ENCODE data around the gene NR5A1. TPM values are rescaled to one million over a fixed set of nuclear protein-coding genes. Genes with fewer than 3 reads are reported as not detected.

NR5A1 gene
- polyA plus RNA-seq, 4 donors: 0.01 to 0.27 (median 0.16) TPM

DNA sequence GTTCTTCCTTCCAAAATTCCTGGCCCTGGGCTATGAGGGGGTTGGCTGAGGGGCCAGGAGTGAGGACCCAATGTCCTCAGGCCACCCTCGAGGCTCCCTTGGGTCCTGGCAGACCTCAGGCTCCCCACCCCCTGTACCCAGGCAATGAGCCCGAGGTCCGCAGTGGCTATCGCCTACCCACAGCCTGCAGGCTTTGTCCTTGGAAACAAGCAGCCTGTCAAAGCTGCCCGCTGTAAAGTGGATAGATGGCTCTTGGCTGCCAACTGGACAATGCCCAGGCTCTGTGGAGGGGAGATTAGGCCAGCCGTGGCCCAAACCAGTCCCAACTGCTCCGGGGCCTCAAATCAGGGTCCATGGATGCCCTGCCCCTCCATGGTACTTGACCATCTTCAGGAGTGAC, 59.2 kb downstream of the NR5A1 start:
- no peak for FAIRE-seq
- Histone ChIP-seq H3K9me3 (ENCODE audit: control insufficient read depth in 2 of 2, insufficient read depth in 1 of 2, low read depth in 1 of 2, low read length in 1 of 2) (no peaks in the 10 kb centered on the region), H3K27me3 (ENCODE audit: control insufficient read depth in 3 of 3, insufficient read depth in 3 of 3, low read length in 3 of 3) (peaks cover 5 to 40% (median 26%) of the 10 kb centered on the region in 3 donors), H3K4me1 (ENCODE audit: control insufficient read depth in 3 of 3, insufficient read depth in 2 of 3, low read depth in 1 of 3, low read length in 2 of 3) (peaks cover 0 to 4% (median 0%) of the 10 kb centered on the region in 3 donors), H3K27ac (ENCODE audit: low read depth in 1 of 3, low read length in 2 of 3) (no peak overlapping the region), H3K36me3 (ENCODE audit: control insufficient read depth in 3 of 3, insufficient read depth in 2 of 3, low read depth in 1 of 3, low read length in 3 of 3) (no peaks in the 10 kb centered on the region), H3K4me3 (ENCODE audit: low read depth in 1 of 3, low read length in 3 of 3) (no peak overlapping the region)
- WGBS, 3 donors: 78 to 85% (median 82%) methylated on average over 7 of the region's 7 CpGs
- no peak for DNase-seq

DNA sequence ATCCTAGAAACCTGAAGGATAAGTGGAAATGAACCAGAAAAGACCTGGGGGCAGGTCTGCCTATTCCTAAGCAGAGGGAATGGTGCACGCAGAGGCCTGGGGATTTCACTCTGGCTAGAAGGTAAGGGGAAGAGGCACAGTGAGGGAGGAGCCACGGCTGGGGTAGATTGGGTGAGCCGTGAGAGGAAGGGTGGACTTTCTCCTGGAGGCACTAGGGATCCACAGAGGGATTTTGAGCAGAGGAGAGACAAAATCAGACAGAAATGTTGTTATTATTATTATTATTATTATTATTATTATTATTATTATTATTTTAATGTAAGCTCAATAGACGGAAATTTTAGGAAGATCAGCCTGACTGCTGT, 59.9 kb downstream of the NR5A1 start:
- 54 to 64% (median 62%) methylated on average over 4 of the region's 4 CpGs for WGBS, 3 donors
- no peak for DNase-seq

DNA sequence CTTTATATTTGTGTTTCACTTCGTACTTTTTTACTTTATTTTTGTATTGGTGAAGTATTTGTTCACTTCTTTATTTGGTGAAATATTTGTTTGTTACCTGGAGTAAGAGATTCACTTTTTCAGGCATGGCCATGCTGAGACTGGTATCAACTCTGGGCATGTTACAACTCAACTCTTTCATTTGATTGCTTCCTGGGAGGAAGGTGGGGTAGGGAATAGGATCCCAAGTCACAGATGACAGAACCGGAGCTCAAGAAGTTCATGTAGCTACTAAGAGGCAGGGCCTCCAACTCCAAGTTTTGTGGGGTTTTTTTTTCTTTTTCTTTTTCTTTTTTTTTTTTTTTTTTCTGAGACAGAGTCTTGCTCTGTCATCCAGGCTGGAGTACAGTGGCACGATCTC, 63.0 kb downstream of the NR5A1 start:
- peaks cover 0 to 7% of the 10 kb centered on the region in 2 donors for H3K9me3 ChIP-seq (ENCODE audit: control insufficient read depth in 2 of 2, insufficient read depth in 1 of 2, low read depth in 1 of 2, low read length in 1 of 2)
- DNase-seq: no peak
- no peak for FAIRE-seq
- no peak overlapping the region for H3K4me3 ChIP-seq (ENCODE audit: low read depth in 1 of 3, low read length in 3 of 3)
- H3K4me1 ChIP-seq (ENCODE audit: control insufficient read depth in 3 of 3, insufficient read depth in 2 of 3, low read depth in 1 of 3, low read length in 2 of 3): no peaks in the 10 kb centered on the region
- peaks cover 0 to 4% (median 2%) of the 10 kb centered on the region in 3 donors for H3K27me3 ChIP-seq (ENCODE audit: control insufficient read depth in 3 of 3, insufficient read depth in 3 of 3, low read length in 3 of 3)
- H3K27ac ChIP-seq (ENCODE audit: low read depth in 1 of 3, low read length in 2 of 3): no peak overlapping the region
- WGBS, 3 donors: 71 to 83% (median 81%) methylated on average over 3 of the region's 3 CpGs
- no peaks in the 10 kb centered on the region for H3K36me3 ChIP-seq (ENCODE audit: control insufficient read depth in 3 of 3, insufficient read depth in 2 of 3, low read depth in 1 of 3, low read length in 3 of 3)

More for the DNA sequence above, 59.9 kb downstream of the NR5A1 start:
- Histone ChIP-seq H3K27me3 (ENCODE audit: control insufficient read depth in 3 of 3, insufficient read depth in 3 of 3, low read length in 3 of 3) (peaks cover 5 to 33% (median 21%) of the 10 kb centered on the region in 3 donors), H3K36me3 (ENCODE audit: control insufficient read depth in 3 of 3, insufficient read depth in 2 of 3, low read depth in 1 of 3, low read length in 3 of 3) (no peaks in the 10 kb centered on the region), H3K9me3 (ENCODE audit: control insufficient read depth in 2 of 2, insufficient read depth in 1 of 2, low read depth in 1 of 2, low read length in 1 of 2) (peaks cover 0 to 3% of the 10 kb centered on the region in 2 donors), H3K27ac (ENCODE audit: low read depth in 1 of 3, low read length in 2 of 3) (no peak overlapping the region), H3K4me3 (ENCODE audit: low read depth in 1 of 3, low read length in 3 of 3) (no peak overlapping the region), H3K4me1 (ENCODE audit: control insufficient read depth in 3 of 3, insufficient read depth in 2 of 3, low read depth in 1 of 3, low read length in 2 of 3) (peaks cover 0 to 4% (median 0%) of the 10 kb centered on the region in 3 donors)
- no peak for FAIRE-seq

DNA sequence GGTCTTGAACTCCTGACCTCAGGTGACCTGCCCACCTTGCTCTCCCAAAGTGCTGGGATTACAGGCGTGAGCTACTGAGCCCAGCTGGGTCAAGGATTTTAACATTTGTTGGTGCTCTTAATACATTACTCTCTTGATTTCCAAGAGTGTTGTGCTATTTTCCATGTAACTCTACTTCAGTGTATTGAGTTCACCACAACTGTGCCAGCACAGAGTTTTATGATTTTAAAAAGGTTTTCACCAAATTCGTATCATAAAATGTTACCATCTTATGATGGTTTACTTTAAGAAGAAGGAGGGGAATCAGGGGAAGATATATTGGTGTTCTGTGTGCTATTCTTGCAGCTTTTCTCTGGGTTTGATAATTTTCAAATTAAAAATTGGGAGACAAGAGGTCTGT, 63.6 kb downstream of the NR5A1 start:
- H3K36me3 ChIP-seq (ENCODE audit: control insufficient read depth in 3 of 3, insufficient read depth in 2 of 3, low read depth in 1 of 3, low read length in 3 of 3): no peaks in the 10 kb centered on the region
- no peak overlapping the region for H3K27ac ChIP-seq (ENCODE audit: low read depth in 1 of 3, low read length in 2 of 3)
- FAIRE-seq: no peak
- DNase-seq: no peak
- peaks cover 0 to 12% of the 10 kb centered on the region in 2 donors for H3K9me3 ChIP-seq (ENCODE audit: control insufficient read depth in 2 of 2, insufficient read depth in 1 of 2, low read depth in 1 of 2, low read length in 1 of 2)
- H3K4me3 ChIP-seq (ENCODE audit: low read depth in 1 of 3, low read length in 3 of 3): no peak overlapping the region
- WGBS, 3 donors: 75 to 86% (median 80%) methylated on average over 2 of the region's 2 CpGs
- H3K27me3 ChIP-seq (ENCODE audit: control insufficient read depth in 3 of 3, insufficient read depth in 3 of 3, low read length in 3 of 3): peaks cover 0 to 3% (median 2%) of the 10 kb centered on the region in 3 donors
- no peaks in the 10 kb centered on the region for H3K4me1 ChIP-seq (ENCODE audit: control insufficient read depth in 3 of 3, insufficient read depth in 2 of 3, low read depth in 1 of 3, low read length in 2 of 3)

DNA sequence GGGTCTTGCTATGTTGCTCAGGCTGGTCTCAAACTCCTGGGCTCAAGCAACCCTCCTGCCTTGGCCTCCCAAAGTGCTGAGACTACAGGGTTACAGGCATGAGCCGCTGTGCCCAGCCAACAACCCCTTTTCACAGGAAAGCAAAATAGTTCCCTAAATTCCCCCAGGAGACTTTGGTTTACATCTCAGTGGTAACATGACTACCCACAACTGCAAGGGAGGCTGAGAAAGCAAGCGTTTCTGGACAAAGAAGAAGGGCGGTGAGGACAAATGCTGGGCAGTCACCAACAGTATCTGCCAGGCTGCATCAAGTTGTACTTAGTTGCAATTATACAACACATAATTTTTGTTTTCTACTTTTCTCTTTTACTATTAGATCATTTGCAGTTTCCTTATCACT, 64.4 kb downstream of the NR5A1 start:
- Histone ChIP-seq H3K4me3 (ENCODE audit: low read depth in 1 of 3, low read length in 3 of 3) (no peak overlapping the region), H3K4me1 (ENCODE audit: control insufficient read depth in 3 of 3, insufficient read depth in 2 of 3, low read depth in 1 of 3, low read length in 2 of 3) (no peaks in the 10 kb centered on the region), H3K36me3 (ENCODE audit: control insufficient read depth in 3 of 3, insufficient read depth in 2 of 3, low read depth in 1 of 3, low read length in 3 of 3) (no peaks in the 10 kb centered on the region), H3K9me3 (ENCODE audit: control insufficient read depth in 2 of 2, insufficient read depth in 1 of 2, low read depth in 1 of 2, low read length in 1 of 2) (peaks cover 0 to 12% of the 10 kb centered on the region in 2 donors), H3K27ac (ENCODE audit: low read depth in 1 of 3, low read length in 2 of 3) (no peak overlapping the region), H3K27me3 (ENCODE audit: control insufficient read depth in 3 of 3, insufficient read depth in 3 of 3, low read length in 3 of 3) (peaks cover 0 to 2% (median 0%) of the 10 kb centered on the region in 3 donors)
- WGBS, 3 donors: 74 to 81% (median 76%) methylated on average over 3 of the region's 3 CpGs
- FAIRE-seq (no peak), DNase-seq (no peak)

DNA sequence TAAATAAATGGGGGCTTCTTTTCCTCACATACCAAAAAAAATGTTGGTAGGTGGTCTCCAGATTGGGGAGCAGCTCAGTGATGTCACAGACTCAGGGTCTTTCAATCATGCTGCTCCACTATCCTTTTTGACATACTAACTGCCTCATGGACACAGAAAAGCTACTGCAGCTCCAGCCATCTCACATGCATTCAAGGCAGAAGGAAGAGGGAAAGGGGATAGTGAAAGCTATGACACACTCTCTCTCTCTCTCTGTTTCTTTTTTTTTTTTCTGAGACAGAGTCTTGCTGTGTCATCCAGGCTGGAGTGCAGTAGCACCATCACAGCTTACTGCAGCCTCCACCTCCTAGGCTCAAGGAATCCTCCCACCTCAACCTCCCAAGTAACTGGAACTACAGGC, 64.8 kb downstream of the NR5A1 start:
- H3K27me3 ChIP-seq (ENCODE audit: control insufficient read depth in 3 of 3, insufficient read depth in 3 of 3, low read length in 3 of 3): peaks cover 0 to 2% (median 0%) of the 10 kb centered on the region in 3 donors
- peaks cover 0 to 12% of the 10 kb centered on the region in 2 donors for H3K9me3 ChIP-seq (ENCODE audit: control insufficient read depth in 2 of 2, insufficient read depth in 1 of 2, low read depth in 1 of 2, low read length in 1 of 2)
- no peak for FAIRE-seq
- H3K4me3 ChIP-seq (ENCODE audit: low read depth in 1 of 3, low read length in 3 of 3): no peak overlapping the region
- DNase-seq: no peak
- H3K36me3 ChIP-seq (ENCODE audit: control insufficient read depth in 3 of 3, insufficient read depth in 2 of 3, low read depth in 1 of 3, low read length in 3 of 3): no peaks in the 10 kb centered on the region
- H3K4me1 ChIP-seq (ENCODE audit: control insufficient read depth in 3 of 3, insufficient read depth in 2 of 3, low read depth in 1 of 3, low read length in 2 of 3): no peaks in the 10 kb centered on the region
- no peak overlapping the region for H3K27ac ChIP-seq (ENCODE audit: low read depth in 1 of 3, low read length in 2 of 3)

DNA sequence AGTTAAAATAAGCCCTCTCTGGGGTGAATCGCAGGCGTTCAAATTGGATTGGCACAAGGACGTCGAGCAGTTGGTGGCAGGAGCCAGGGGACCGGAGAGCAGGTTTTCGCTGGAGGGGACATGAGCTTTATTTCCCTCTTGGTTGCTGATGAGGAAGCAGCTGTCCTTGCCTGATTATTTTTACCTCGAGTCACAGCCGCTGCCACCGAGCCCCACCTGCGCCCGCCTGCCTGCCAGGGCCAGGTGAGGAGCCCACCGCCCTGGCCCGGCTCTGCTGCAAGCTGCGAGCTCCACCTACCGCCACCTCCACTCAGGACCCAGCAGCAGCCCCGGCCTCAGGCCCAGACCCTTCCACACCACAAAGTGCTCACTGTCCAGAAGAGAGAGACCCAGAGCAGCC, 65.9 kb downstream of the NR5A1 start:
- Histone ChIP-seq H3K9me3 (ENCODE audit: control insufficient read depth in 2 of 2, insufficient read depth in 1 of 2, low read depth in 1 of 2, low read length in 1 of 2) (peaks cover 0 to 12% of the 10 kb centered on the region in 2 donors), H3K27me3 (ENCODE audit: control insufficient read depth in 3 of 3, insufficient read depth in 3 of 3, low read length in 3 of 3) (peaks cover 0 to 2% (median 0%) of the 10 kb centered on the region in 3 donors), H3K4me3 (ENCODE audit: low read depth in 1 of 3, low read length in 3 of 3) (no peak overlapping the region), H3K36me3 (ENCODE audit: control insufficient read depth in 3 of 3, insufficient read depth in 2 of 3, low read depth in 1 of 3, low read length in 3 of 3) (no peaks in the 10 kb centered on the region), H3K27ac (ENCODE audit: low read depth in 1 of 3, low read length in 2 of 3) (no peak overlapping the region), H3K4me1 (ENCODE audit: control insufficient read depth in 3 of 3, insufficient read depth in 2 of 3, low read depth in 1 of 3, low read length in 2 of 3) (no peaks in the 10 kb centered on the region)
- DNase-seq (no peak), FAIRE-seq (no peak)
- 60 to 81% (median 64%) methylated on average over 16 of the region's 16 CpGs for WGBS, 3 donors

DNA sequence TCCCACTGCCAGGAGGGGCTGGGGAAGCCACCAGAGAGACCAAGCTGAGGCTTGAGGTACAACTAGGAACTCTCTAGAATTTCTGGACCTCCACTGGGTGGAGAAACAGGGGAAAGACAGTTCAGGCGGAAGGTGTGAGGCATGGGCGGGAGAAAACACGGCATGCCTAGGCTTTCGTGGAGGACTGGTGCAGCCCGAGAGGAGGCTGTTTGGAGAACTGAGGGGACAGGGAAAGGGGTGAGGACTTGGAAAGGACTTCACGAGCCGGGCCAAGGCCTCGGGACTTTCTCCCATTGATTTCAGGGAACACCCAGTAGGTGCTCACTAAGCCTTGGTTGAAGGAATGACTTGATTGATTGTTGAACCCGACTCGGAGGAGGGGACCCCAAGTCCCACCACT, 66.4 kb downstream of the NR5A1 start:
- DNase-seq: no peak
- Histone ChIP-seq H3K27ac (ENCODE audit: low read depth in 1 of 3, low read length in 2 of 3) (no peak overlapping the region), H3K4me3 (ENCODE audit: low read depth in 1 of 3, low read length in 3 of 3) (no peak overlapping the region), H3K9me3 (ENCODE audit: control insufficient read depth in 2 of 2, insufficient read depth in 1 of 2, low read depth in 1 of 2, low read length in 1 of 2) (peaks cover 0 to 12% of the 10 kb centered on the region in 2 donors), H3K27me3 (ENCODE audit: control insufficient read depth in 3 of 3, insufficient read depth in 3 of 3, low read length in 3 of 3) (peaks cover 0 to 2% (median 0%) of the 10 kb centered on the region in 3 donors), H3K36me3 (ENCODE audit: control insufficient read depth in 3 of 3, insufficient read depth in 2 of 3, low read depth in 1 of 3, low read length in 3 of 3) (no peaks in the 10 kb centered on the region), H3K4me1 (ENCODE audit: control insufficient read depth in 3 of 3, insufficient read depth in 2 of 3, low read depth in 1 of 3, low read length in 2 of 3) (no peaks in the 10 kb centered on the region)
- no peak for FAIRE-seq
- WGBS, 3 donors: 76 to 86% (median 79%) methylated on average over 10 of the region's 10 CpGs

DNA sequence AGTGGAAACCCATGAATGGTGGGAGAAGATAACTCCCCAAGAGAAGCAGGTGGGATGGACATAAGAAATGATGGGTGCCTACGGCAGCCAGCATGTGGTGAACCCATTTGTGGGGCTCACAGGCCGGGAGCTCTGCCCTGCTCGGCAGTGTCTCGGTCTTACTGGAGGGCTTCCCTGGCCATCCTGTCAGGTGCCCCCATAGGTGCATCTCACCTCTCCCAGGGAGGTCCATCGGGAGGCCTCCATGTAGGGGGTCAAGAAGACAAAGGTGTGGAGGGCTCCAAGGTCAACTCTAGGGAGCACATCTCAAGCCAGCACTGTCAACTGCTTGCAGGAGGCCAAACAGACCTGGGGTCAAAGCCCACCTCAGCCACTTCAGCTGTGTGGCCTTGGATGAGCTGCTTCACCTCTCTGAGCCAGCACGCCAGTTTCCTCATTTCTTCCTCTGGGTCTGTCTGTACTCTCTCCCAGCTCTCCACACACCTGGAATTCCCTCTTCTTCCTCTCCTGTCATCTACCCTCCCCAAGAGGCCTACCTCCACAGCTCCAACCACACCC, 67.4 kb downstream of the NR5A1 start:
- Histone ChIP-seq H3K36me3 (ENCODE audit: control insufficient read depth in 3 of 3, insufficient read depth in 2 of 3, low read depth in 1 of 3, low read length in 3 of 3) (no peaks in the 10 kb centered on the region), H3K9me3 (ENCODE audit: control insufficient read depth in 2 of 2, insufficient read depth in 1 of 2, low read depth in 1 of 2, low read length in 1 of 2) (peaks cover 0 to 12% of the 10 kb centered on the region in 2 donors), H3K27ac (ENCODE audit: low read depth in 1 of 3, low read length in 2 of 3) (no peak overlapping the region), H3K4me1 (ENCODE audit: control insufficient read depth in 3 of 3, insufficient read depth in 2 of 3, low read depth in 1 of 3, low read length in 2 of 3) (no peaks in the 10 kb centered on the region), H3K4me3 (ENCODE audit: low read depth in 1 of 3, low read length in 3 of 3) (no peak overlapping the region), H3K27me3 (ENCODE audit: control insufficient read depth in 3 of 3, insufficient read depth in 3 of 3, low read length in 3 of 3) (peaks cover 0 to 2% (median 0%) of the 10 kb centered on the region in 3 donors)
- 83 to 96% (median 88%) methylated on average over 6 of the region's 6 CpGs for WGBS, 3 donors
- DNase-seq (no peak), FAIRE-seq (no peak)

Data from small intestine (tissue), 7 donors.